WTC11 (cell line): Measurements from ENCODE around the gene COPE. TPM values are rescaled to one million over a fixed set of nuclear protein-coding genes. Genes with fewer than 3 reads are reported as not detected.

Source experiments
- ATAC-seq: fragments of 200-7000 bp; cut with Tn5 transposase; 2 replicates; pipeline ENCODE4 v1.10.0; 2021; ENCODE audit warnings: mild to moderate bottlenecking, moderate library complexity
- CTCF ChIA-PET: fragments of 300-600 bp; sonication (Branson Sonifier 250); formaldehyde crosslinking; loops from one replicate; lab custom pipeline; 2021; ENCODE audit warnings: antibody characterized with exemption; lab: Charles Lee
- POLR2A ChIA-PET: fragments of 350-600 bp; sonication (Branson Sonifier 250); formaldehyde crosslinking; loops from one replicate; lab custom pipeline; 2021; ENCODE audit warnings: antibody characterized with exemption; lab: Charles Lee
- DNase-seq: peaks from one replicate; pipeline ENCODE4 v3.0.0; 2021; ENCODE audit warnings: low spot score
- H3K27ac Mint-ChIP-seq: 2 replicates; pipeline ENCODE4 v1.8.0; 2021; ENCODE audit warnings: mixed read lengths
- H3K27me3 Mint-ChIP-seq: 2 replicates; pipeline ENCODE4 v1.8.0; 2021; ENCODE audit warnings: low read depth, mild to moderate bottlenecking, moderate library complexity, mixed read lengths
- H3K36me3 Mint-ChIP-seq: 2 replicates; pipeline ENCODE4 v1.8.0; 2021; ENCODE audit warnings: mixed read lengths
- H3K4me1 Mint-ChIP-seq: 2 replicates; pipeline ENCODE4 v1.8.0; 2022; ENCODE audit warnings: mixed read lengths
- H3K4me3 Mint-ChIP-seq: 2 replicates; pipeline ENCODE4 v1.8.0; 2021; ENCODE audit warnings: mild to moderate bottlenecking, moderate library complexity, mixed read lengths
- H3K9me3 Mint-ChIP-seq: 2 replicates; pipeline ENCODE4 v1.8.0; 2021; ENCODE audit warnings: mixed read lengths
- ATF1 ChIP-seq: sonication (generic); formaldehyde crosslinking; IDR thresholded peaks from 2 replicates; pipeline ENCODE4 v1.8.1; 2023; ENCODE audit warnings: mild to moderate bottlenecking, moderate library complexity, missing genetic modification reagents
- CBFB ChIP-seq: sonication (generic); formaldehyde crosslinking; IDR thresholded peaks from 2 replicates; pipeline ENCODE4 v1.8.1; 2022; ENCODE audit warnings: mild to moderate bottlenecking, low read depth, missing genetic modification reagents
- ELF4 ChIP-seq: sonication (generic); formaldehyde crosslinking; IDR thresholded peaks from 2 replicates; pipeline ENCODE4 v1.8.1; 2022; ENCODE audit warnings: low read depth, mild to moderate bottlenecking, moderate library complexity, missing genetic modification reagents
- ESRRA ChIP-seq: sonication (generic); formaldehyde crosslinking; IDR thresholded peaks from 2 replicates; pipeline ENCODE4 v1.8.1; 2022; ENCODE audit warnings: mild to moderate bottlenecking, missing genetic modification reagents, borderline replicate concordance
- ETV6 ChIP-seq: sonication (generic); formaldehyde crosslinking; IDR thresholded peaks from 2 replicates; pipeline ENCODE4 v1.8.1; 2022; ENCODE audit warnings: mild to moderate bottlenecking, missing genetic modification reagents
- FOXJ3 ChIP-seq: sonication (generic); formaldehyde crosslinking; IDR thresholded peaks from 2 replicates; pipeline ENCODE4 v1.9.0; 2021; ENCODE audit warnings: missing genetic modification reagents, mild to moderate bottlenecking, borderline replicate concordance
- FOXK1 ChIP-seq: sonication (generic); formaldehyde crosslinking; IDR thresholded peaks from 2 replicates; pipeline ENCODE4 v1.8.0; 2022; ENCODE audit warnings: mild to moderate bottlenecking, moderate library complexity, missing genetic modification reagents
- GABPB1 ChIP-seq: sonication (generic); formaldehyde crosslinking; IDR thresholded peaks from 2 replicates; pipeline ENCODE4 v1.8.1; 2023; ENCODE audit warnings: mild to moderate bottlenecking, missing genetic modification reagents
- GRHL2 ChIP-seq: fragments of 250-450 bp; sonication (Bioruptor Pico); IDR thresholded peaks from 2 replicates; pipeline ENCODE4 v1.8.0; 2022; ENCODE audit warnings: mild to moderate bottlenecking, moderate library complexity; ENCODE audit not compliant: insufficient replicate concordance, severe bottlenecking
- MXD4 ChIP-seq: fragments of 250-450 bp; sonication (Bioruptor Pico); IDR thresholded peaks from 2 replicates; pipeline ENCODE4 v1.8.0; 2021; ENCODE audit warnings: mild to moderate bottlenecking, moderate library complexity, borderline replicate concordance
- NR3C1 ChIP-seq: sonication (generic); formaldehyde crosslinking; conservative IDR thresholded peaks from 2 replicates; pipeline ENCODE4 v1.8.1; 2023; ENCODE audit warnings: low read depth, mild to moderate bottlenecking, missing genetic modification reagents
- OVOL2 ChIP-seq: fragments of 250-450 bp; sonication (Bioruptor Pico); IDR thresholded peaks from 2 replicates; pipeline ENCODE4 v1.9.0; 2021; ENCODE audit warnings: mild to moderate bottlenecking, borderline replicate concordance
- PRRX2 ChIP-seq: fragments of 250-450 bp; sonication (Bioruptor Pico); IDR thresholded peaks from 2 replicates; pipeline ENCODE4 v1.8.0; 2021; ENCODE audit warnings: mild to moderate bottlenecking
- TCF7 ChIP-seq: sonication (generic); formaldehyde crosslinking; IDR thresholded peaks from 2 replicates; pipeline ENCODE4 v1.8.0; 2022; ENCODE audit warnings: mild to moderate bottlenecking, low read depth, missing genetic modification reagents, moderate library complexity
- ZNF219 ChIP-seq: sonication (generic); formaldehyde crosslinking; IDR thresholded peaks from 2 replicates; pipeline ENCODE4 v1.8.0; 2023; ENCODE audit warnings: missing genetic modification reagents, mild to moderate bottlenecking, borderline replicate concordance
- ZNF232 ChIP-seq: sonication (generic); formaldehyde crosslinking; IDR thresholded peaks from 2 replicates; pipeline ENCODE4 v1.8.0; 2022; ENCODE audit warnings: mild to moderate bottlenecking, missing genetic modification reagents
- ZNF423 ChIP-seq: fragments of 250-450 bp; sonication (Bioruptor Pico); IDR thresholded peaks from 2 replicates; pipeline ENCODE4 v2.1.2; 2022; ENCODE audit warnings: mild to moderate bottlenecking, moderate library complexity
- total RNA-seq: library from RNA; stranded (reverse); gene quantifications from 3 replicates; pipeline ENCODE4 v1.2.3, GENCODE V29; 2021
- TF ChIP-seq, protein P1 (sequence below): sonication (generic); formaldehyde crosslinking; IDR thresholded peaks from 2 replicates; pipeline ENCODE4 v1.8.1; 2022; ENCODE audit warnings: mild to moderate bottlenecking, missing genetic modification reagents, moderate library complexity, borderline replicate concordance
- TF ChIP-seq, protein P2 (sequence below): fragments of 250-450 bp; sonication (Bioruptor Pico); IDR thresholded peaks from 2 replicates; pipeline ENCODE4 v1.9.0; 2021; ENCODE audit warnings: mild to moderate bottlenecking
- TF ChIP-seq, protein P3 (sequence below): sonication (generic); formaldehyde crosslinking; IDR thresholded peaks from 2 replicates; pipeline ENCODE4 v1.8.0; 2023; ENCODE audit warnings: mild to moderate bottlenecking, missing genetic modification reagents
- TF ChIP-seq, protein P4 (sequence below): sonication (generic); formaldehyde crosslinking; conservative IDR thresholded peaks from 2 replicates; pipeline ENCODE4 v1.8.1; 2022; ENCODE audit warnings: mild to moderate bottlenecking, missing genetic modification reagents
- TF ChIP-seq, protein P5 (sequence below): sonication (generic); formaldehyde crosslinking; IDR thresholded peaks from 2 replicates; pipeline ENCODE4 v1.8.1; 2022; ENCODE audit warnings: low read depth, mild to moderate bottlenecking, moderate library complexity, missing genetic modification reagents, borderline replicate concordance
- TF ChIP-seq, protein P6 (sequence below): sonication (generic); formaldehyde crosslinking; IDR thresholded peaks from 2 replicates; pipeline ENCODE4 v1.8.0; 2022; ENCODE audit warnings: missing genetic modification reagents

Gene COPE
- total RNA-seq, 1 experiment from 2014 or later = 228 TPM

DNA sequence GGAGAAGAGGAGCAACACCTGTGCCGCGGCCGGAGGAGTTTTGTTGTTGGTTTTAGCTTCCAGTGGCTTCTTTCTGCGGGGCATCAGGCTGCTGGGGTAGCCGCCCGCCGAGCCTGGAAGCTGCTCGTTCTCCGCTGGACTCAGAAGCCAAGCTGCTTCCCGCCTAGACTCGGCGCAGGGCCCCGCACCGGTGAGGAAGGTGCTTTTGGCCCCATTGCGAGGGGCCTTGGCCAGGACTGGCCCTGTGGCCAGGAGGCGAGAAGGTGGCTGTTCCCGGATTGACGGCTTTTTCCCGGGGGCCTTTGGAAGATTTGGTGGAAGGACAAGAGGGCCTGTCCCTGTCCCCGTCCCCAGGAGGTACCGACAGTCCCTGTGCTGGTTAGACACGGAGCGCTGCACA is 52.0 kb downstream of the COPE start:
- DNase-seq (no peak), ATAC-seq (no peak)
- Mint-ChIP-seq H3K9me3 (no peaks in the 10 kb centered on the region), H3K4me3 (no peak overlapping the region), H3K36me3 (peaks cover 23% of the 10 kb centered on the region), H3K27me3 (peaks cover 17% of the 10 kb centered on the region), H3K4me1 (peaks cover 14% of the 10 kb centered on the region), H3K27ac (no peak overlapping the region)
- TF ChIP-seq, protein P1, sequence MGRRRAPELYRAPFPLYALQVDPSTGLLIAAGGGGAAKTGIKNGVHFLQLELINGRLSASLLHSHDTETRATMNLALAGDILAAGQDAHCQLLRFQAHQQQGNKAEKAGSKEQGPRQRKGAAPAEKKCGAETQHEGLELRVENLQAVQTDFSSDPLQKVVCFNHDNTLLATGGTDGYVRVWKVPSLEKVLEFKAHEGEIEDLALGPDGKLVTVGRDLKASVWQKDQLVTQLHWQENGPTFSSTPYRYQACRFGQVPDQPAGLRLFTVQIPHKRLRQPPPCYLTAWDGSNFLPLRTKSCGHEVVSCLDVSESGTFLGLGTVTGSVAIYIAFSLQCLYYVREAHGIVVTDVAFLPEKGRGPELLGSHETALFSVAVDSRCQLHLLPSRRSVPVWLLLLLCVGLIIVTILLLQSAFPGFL (CRISPR knock-in tag) = no peak
- TF ChIP-seq, protein P2, sequence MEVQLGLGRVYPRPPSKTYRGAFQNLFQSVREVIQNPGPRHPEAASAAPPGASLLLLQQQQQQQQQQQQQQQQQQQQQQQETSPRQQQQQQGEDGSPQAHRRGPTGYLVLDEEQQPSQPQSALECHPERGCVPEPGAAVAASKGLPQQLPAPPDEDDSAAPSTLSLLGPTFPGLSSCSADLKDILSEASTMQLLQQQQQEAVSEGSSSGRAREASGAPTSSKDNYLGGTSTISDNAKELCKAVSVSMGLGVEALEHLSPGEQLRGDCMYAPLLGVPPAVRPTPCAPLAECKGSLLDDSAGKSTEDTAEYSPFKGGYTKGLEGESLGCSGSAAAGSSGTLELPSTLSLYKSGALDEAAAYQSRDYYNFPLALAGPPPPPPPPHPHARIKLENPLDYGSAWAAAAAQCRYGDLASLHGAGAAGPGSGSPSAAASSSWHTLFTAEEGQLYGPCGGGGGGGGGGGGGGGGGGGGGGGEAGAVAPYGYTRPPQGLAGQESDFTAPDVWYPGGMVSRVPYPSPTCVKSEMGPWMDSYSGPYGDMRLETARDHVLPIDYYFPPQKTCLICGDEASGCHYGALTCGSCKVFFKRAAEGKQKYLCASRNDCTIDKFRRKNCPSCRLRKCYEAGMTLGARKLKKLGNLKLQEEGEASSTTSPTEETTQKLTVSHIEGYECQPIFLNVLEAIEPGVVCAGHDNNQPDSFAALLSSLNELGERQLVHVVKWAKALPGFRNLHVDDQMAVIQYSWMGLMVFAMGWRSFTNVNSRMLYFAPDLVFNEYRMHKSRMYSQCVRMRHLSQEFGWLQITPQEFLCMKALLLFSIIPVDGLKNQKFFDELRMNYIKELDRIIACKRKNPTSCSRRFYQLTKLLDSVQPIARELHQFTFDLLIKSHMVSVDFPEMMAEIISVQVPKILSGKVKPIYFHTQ (CRISPR knock-in tag) = no peak
- TF ChIP-seq GABPB1 (CRISPR knock-in tag) (no peak), ATF1 (no peak), FOXJ3 (CRISPR knock-in tag) (no peak), ESRRA (CRISPR knock-in tag) (no peak), FOXK1 (CRISPR knock-in tag) (no peak)
- TF ChIP-seq, protein P3, sequence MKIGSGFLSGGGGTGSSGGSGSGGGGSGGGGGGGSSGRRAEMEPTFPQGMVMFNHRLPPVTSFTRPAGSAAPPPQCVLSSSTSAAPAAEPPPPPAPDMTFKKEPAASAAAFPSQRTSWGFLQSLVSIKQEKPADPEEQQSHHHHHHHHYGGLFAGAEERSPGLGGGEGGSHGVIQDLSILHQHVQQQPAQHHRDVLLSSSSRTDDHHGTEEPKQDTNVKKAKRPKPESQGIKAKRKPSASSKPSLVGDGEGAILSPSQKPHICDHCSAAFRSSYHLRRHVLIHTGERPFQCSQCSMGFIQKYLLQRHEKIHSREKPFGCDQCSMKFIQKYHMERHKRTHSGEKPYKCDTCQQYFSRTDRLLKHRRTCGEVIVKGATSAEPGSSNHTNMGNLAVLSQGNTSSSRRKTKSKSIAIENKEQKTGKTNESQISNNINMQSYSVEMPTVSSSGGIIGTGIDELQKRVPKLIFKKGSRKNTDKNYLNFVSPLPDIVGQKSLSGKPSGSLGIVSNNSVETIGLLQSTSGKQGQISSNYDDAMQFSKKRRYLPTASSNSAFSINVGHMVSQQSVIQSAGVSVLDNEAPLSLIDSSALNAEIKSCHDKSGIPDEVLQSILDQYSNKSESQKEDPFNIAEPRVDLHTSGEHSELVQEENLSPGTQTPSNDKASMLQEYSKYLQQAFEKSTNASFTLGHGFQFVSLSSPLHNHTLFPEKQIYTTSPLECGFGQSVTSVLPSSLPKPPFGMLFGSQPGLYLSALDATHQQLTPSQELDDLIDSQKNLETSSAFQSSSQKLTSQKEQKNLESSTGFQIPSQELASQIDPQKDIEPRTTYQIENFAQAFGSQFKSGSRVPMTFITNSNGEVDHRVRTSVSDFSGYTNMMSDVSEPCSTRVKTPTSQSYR = no peak
- TF ChIP-seq, protein P4, sequence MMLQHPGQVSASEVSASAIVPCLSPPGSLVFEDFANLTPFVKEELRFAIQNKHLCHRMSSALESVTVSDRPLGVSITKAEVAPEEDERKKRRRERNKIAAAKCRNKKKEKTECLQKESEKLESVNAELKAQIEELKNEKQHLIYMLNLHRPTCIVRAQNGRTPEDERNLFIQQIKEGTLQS (CRISPR knock-in tag) = no peak
- POLR2A ChIA-PET = interaction anchor here (0.5 kb wide), 1 partner anchor 50 kb away, joined by 5 read pairs; no protein-coding TSS in a partner anchor
- CTCF ChIA-PET = interaction anchor here (0.6 to 2.4 kb wide), 16 partner anchors 9 to 280 kb away, joined by 3 to 18 read pairs (median 4); partner anchors contain the start of genes COPE, DDX49 and UPF1

DNA sequence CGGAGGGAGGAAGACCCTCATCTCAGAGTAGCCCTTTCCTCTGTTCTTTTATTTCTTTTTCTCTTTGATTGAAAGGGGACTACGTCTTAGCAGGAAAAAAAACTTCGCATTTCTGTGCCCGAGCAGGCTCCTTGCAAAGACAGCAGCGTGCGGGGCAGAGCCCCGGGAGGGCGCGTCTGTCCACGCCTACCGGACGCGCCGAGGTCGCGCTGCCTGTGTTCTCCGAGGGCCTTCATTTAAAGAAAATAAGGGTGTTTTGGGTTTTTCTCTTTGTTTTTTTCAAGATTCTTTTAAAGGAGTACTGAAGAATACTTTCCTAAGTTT is 52.4 kb downstream of the COPE start:
- peaks cover 26% of the 10 kb centered on the region for H3K36me3 Mint-ChIP-seq
- H3K27ac Mint-ChIP-seq = no peak overlapping the region
- no peak overlapping the region for H3K4me3 Mint-ChIP-seq
- DNase-seq (no peak), ATAC-seq (no peak)
- ChIA-PET POLR2A (interaction anchor here (0.5 kb wide), 1 partner anchor 50 kb away, joined by 5 read pairs; no protein-coding TSS in a partner anchor), CTCF (interaction anchor here (0.7 to 2.4 kb wide), 18 partner anchors 10 to 405 kb away, joined by 3 to 18 read pairs (median 4); partner anchors contain the start of gene UPF1)
- H3K9me3 Mint-ChIP-seq = no peaks in the 10 kb centered on the region
- H3K4me1 Mint-ChIP-seq = peaks cover 13% of the 10 kb centered on the region
- peaks cover 13% of the 10 kb centered on the region for H3K27me3 Mint-ChIP-seq
- no peak for TF ChIP-seq ZNF232
- TF ChIP-seq TCF7 = no peak
- TF ChIP-seq GRHL2 (CRISPR knock-in tag) = no peak
- TF ChIP-seq ELF4 (CRISPR knock-in tag) = no peak
- TF ChIP-seq NR3C1 (CRISPR knock-in tag) = no peak
- TF ChIP-seq OVOL2 (CRISPR knock-in tag) = no peak
- TF ChIP-seq ZNF423 (CRISPR knock-in tag) = no peak
- no peak for TF ChIP-seq ETV6 (CRISPR knock-in tag)
- no peak for TF ChIP-seq ZNF219 (CRISPR knock-in tag)
- TF ChIP-seq MXD4 (CRISPR knock-in tag) = no peak
- TF ChIP-seq CBFB (CRISPR knock-in tag) = no peak
- no peak for TF ChIP-seq PRRX2 (CRISPR knock-in tag)
- TF ChIP-seq, protein P5, sequence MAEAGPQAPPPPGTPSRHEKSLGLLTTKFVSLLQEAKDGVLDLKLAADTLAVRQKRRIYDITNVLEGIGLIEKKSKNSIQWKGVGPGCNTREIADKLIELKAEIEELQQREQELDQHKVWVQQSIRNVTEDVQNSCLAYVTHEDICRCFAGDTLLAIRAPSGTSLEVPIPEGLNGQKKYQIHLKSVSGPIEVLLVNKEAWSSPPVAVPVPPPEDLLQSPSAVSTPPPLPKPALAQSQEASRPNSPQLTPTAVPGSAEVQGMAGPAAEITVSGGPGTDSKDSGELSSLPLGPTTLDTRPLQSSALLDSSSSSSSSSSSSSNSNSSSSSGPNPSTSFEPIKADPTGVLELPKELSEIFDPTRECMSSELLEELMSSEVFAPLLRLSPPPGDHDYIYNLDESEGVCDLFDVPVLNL (CRISPR knock-in tag) = no peak
- TF ChIP-seq, protein P6, sequence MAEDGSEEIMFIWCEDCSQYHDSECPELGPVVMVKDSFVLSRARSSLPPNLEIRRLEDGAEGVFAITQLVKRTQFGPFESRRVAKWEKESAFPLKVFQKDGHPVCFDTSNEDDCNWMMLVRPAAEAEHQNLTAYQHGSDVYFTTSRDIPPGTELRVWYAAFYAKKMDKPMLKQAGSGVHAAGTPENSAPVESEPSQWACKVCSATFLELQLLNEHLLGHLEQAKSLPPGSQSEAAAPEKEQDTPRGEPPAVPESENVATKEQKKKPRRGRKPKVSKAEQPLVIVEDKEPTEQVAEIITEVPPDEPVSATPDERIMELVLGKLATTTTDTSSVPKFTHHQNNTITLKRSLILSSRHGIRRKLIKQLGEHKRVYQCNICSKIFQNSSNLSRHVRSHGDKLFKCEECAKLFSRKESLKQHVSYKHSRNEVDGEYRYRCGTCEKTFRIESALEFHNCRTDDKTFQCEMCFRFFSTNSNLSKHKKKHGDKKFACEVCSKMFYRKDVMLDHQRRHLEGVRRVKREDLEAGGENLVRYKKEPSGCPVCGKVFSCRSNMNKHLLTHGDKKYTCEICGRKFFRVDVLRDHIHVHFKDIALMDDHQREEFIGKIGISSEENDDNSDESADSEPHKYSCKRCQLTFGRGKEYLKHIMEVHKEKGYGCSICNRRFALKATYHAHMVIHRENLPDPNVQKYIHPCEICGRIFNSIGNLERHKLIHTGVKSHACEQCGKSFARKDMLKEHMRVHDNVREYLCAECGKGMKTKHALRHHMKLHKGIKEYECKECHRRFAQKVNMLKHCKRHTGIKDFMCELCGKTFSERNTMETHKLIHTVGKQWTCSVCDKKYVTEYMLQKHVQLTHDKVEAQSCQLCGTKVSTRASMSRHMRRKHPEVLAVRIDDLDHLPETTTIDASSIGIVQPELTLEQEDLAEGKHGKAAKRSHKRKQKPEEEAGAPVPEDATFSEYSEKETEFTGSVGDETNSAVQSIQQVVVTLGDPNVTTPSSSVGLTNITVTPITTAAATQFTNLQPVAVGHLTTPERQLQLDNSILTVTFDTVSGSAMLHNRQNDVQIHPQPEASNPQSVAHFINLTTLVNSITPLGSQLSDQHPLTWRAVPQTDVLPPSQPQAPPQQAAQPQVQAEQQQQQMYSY (CRISPR knock-in tag) = no peak
